Hepatocyte (in vitro differentiated cells): ENCODE measurements around the gene PARP3.

Experiments used
- CTCF ChIP-seq: fragments of 200-600 bp; sonication (generic); IDR thresholded peaks from 2 replicates; pipeline ENCODE4 v1.5.1; 2016; ENCODE audit warnings: antibody characterized with exemption, mild to moderate bottlenecking; ENCODE audit not compliant: poor library complexity
- EZH2phosphoT487 ChIP-seq: fragments of 200-600 bp; sonication (generic); IDR thresholded peaks from one replicate; pipeline ENCODE4 v1.6.1; 2018; ENCODE audit warnings: antibody characterized with exemption, mild to moderate bottlenecking, low read depth, moderate library complexity; ENCODE audit not compliant: unreplicated experiment, severe bottlenecking

DNA sequence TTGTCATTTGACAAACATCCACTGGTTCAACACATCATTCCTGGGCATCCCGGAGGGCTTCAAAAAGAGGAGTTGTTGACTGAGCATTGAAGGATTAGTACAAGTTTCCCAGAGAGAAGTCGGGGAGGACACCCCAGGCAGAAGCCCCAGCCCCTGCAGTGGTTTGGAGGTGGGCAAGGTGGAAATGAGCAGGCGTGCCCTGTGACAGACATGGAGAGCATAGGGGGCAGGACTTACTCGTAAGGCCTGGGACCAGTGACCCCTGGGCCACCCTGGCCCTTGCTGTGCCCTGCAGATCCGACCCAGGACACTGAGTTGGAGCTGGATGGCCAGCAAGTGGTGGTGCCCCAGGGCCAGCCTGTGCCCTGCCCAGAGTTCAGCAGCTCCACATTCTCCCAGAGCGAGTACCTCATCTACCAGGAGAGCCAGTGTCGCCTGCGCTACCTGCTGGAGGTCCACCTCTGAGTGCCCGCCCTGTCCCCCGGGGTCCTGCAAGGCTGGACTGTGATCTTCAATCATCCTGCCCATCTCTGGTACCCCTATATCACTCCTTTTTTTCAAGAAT, 5.9 kb downstream of the PARP3 start:
- TF ChIP-seq CTCF (no peak), EZH2phosphoT487 (no peak)
